ENCODE results near the gene SLC2A13. TPM values are rescaled to one million over a fixed set of nuclear protein-coding genes. Genes with fewer than 3 reads are reported as not detected.
A peak's percentile ranks its signal among the peaks of the same experiment; 100 is the strongest.

SLC2A13 gene
- total RNA-seq, 1 donor from 2014 or later = 15.8 TPM

GRCh38 chr12:40122842-40123241 is 17.0 kb upstream of the SLC2A13 start:
- TF ChIP-seq, protein P1, sequence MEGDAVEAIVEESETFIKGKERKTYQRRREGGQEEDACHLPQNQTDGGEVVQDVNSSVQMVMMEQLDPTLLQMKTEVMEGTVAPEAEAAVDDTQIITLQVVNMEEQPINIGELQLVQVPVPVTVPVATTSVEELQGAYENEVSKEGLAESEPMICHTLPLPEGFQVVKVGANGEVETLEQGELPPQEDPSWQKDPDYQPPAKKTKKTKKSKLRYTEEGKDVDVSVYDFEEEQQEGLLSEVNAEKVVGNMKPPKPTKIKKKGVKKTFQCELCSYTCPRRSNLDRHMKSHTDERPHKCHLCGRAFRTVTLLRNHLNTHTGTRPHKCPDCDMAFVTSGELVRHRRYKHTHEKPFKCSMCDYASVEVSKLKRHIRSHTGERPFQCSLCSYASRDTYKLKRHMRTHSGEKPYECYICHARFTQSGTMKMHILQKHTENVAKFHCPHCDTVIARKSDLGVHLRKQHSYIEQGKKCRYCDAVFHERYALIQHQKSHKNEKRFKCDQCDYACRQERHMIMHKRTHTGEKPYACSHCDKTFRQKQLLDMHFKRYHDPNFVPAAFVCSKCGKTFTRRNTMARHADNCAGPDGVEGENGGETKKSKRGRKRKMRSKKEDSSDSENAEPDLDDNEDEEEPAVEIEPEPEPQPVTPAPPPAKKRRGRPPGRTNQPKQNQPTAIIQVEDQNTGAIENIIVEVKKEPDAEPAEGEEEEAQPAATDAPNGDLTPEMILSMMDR (IDR thresholded peaks at IDR 0.05; ENCODE audit: unreplicated experiment) = no peak
- DNase-seq (ENCODE audit: low spot score) = no peak
- no peaks in the 10 kb centered on the region for H3K9me3 Mint-ChIP-seq (ENCODE audit: unreplicated experiment)
- H3K36me3 Mint-ChIP-seq (ENCODE audit: low read depth, unreplicated experiment) = no peaks in the 10 kb centered on the region
- no peak overlapping the region for H3K27ac Mint-ChIP-seq (ENCODE audit: unreplicated experiment)
- H3K27me3 Mint-ChIP-seq (ENCODE audit: unreplicated experiment) = no peaks in the 10 kb centered on the region
- no peak overlapping the region for H3K4me3 Mint-ChIP-seq (ENCODE audit: unreplicated experiment)
- H3K4me1 Mint-ChIP-seq (ENCODE audit: unreplicated experiment) = no peaks in the 10 kb centered on the region

GRCh38 chr12:40117818-40118217 is 11.9 kb upstream of the SLC2A13 start:
- Mint-ChIP-seq H3K27ac (ENCODE audit: unreplicated experiment) (no peak overlapping the region), H3K27me3 (ENCODE audit: unreplicated experiment) (no peaks in the 10 kb centered on the region), H3K36me3 (ENCODE audit: low read depth, unreplicated experiment) (no peaks in the 10 kb centered on the region), H3K4me3 (ENCODE audit: unreplicated experiment) (no peak overlapping the region), H3K9me3 (ENCODE audit: unreplicated experiment) (no peaks in the 10 kb centered on the region), H3K4me1 (ENCODE audit: unreplicated experiment) (no peaks in the 10 kb centered on the region)
- TF ChIP-seq, protein P1 (IDR thresholded peaks at IDR 0.05; ENCODE audit: unreplicated experiment) = no peak
- DNase-seq (ENCODE audit: low spot score) = no peak

- H3K4me1 Mint-ChIP-seq (ENCODE audit: unreplicated experiment) = peaks cover 7% of the 10 kb centered on the region
- DNase-seq (ENCODE audit: low spot score) = no peak
- H3K27me3 Mint-ChIP-seq (ENCODE audit: unreplicated experiment) = peaks cover 12% of the 10 kb centered on the region
- peaks cover 6% of the 10 kb centered on the region for H3K36me3 Mint-ChIP-seq (ENCODE audit: low read depth, unreplicated experiment)
- H3K4me3 Mint-ChIP-seq (ENCODE audit: unreplicated experiment) = no peak overlapping the region
- H3K27ac Mint-ChIP-seq (ENCODE audit: unreplicated experiment) = no peak overlapping the region
- no peaks in the 10 kb centered on the region for H3K9me3 Mint-ChIP-seq (ENCODE audit: unreplicated experiment)
- TF ChIP-seq, protein P1 (IDR thresholded peaks at IDR 0.05; ENCODE audit: unreplicated experiment) = no peak
Observed at GRCh38 chr12:40110586-40110985, 4.7 kb upstream of the SLC2A13 start.

DNA sequence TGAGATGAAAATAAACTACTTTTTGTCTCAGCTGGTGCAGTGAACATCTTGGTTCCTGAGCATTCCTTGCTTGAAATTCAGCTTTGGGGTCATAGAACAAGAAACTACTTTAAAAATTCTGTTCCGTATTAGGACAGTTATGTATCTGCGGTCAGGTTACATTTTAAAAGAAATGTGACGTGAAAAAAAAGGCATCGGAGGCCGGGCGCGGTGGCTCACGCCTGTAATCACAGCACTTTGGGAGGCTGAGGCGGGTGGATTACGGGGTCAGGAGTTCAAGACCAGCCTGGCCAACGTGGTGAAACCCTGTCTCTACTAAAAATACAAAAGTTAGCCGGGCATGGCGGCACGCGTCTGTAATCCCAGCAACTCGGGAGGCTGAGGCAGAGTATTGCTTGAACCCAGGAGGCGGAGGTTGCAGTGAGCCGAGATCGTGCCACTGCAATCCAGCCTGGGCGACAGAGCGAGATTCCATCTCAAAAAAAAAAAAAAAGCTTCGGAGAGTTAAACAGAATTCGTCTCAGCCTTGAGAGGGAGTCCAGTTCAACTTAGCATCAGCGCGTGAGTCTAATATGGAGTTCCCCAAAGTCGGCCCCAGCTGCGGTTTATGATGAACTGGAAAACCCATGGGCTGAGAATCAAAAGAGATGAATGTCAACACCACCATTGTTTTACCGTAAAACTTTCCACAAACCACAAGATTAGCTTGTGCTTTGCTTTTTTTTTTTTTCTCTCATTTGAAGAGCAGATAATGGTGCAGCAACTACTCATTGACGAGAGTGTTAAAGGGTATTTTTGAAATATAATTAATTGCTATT is 2.1 kb upstream of the SLC2A13 start:
- H3K27ac Mint-ChIP-seq (ENCODE audit: unreplicated experiment) = no peak overlapping the region
- DNase-seq (ENCODE audit: low spot score) = no peak
- peaks cover 22% of the 10 kb centered on the region for H3K4me1 Mint-ChIP-seq (ENCODE audit: unreplicated experiment)
- no peak overlapping the region for H3K4me3 Mint-ChIP-seq (ENCODE audit: unreplicated experiment)
- TF ChIP-seq, protein P1 (IDR thresholded peaks at IDR 0.05; ENCODE audit: unreplicated experiment) = peak; percentile 7
- no peaks in the 10 kb centered on the region for H3K9me3 Mint-ChIP-seq (ENCODE audit: unreplicated experiment)
- peaks cover 12% of the 10 kb centered on the region for H3K36me3 Mint-ChIP-seq (ENCODE audit: low read depth, unreplicated experiment)
- peaks cover 20% of the 10 kb centered on the region for H3K27me3 Mint-ChIP-seq (ENCODE audit: unreplicated experiment)

DNA sequence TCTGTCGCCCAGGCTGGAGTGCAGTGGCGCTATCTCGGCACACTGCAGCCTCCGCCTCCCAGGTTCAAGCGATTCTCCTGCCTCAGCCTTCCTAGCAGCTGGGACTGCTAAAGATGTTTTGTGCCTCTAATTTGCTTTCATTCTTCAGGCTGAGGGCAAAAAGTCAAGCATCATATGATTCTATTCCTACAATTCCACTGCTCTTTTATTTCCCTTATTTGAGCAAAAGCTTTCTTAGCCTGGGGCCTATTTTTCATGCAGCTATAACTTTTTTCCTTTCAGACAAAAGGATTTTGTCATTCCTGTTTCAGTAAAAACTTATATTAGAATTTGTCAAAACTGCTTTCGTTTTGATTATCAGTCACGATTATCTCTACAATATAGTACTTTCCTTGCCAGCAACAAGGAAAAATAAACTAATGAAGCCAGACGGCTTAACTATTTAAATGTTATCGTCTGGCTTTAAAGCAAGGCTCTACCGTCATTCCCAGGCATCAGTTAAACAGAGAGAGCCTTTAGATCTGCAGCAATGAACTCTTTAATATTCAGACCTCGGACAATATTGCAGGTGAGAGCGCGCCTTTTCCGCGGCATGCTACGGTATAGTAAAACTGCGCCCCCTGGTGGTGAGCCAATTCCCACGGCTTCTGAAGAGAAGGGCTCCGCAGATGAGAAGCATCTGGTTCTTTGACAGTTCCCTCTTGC is 1.4 kb upstream of the SLC2A13 start:
- H3K4me3 Mint-ChIP-seq (ENCODE audit: unreplicated experiment) = no peak overlapping the region
- peaks cover 24% of the 10 kb centered on the region for H3K4me1 Mint-ChIP-seq (ENCODE audit: unreplicated experiment)
- H3K27me3 Mint-ChIP-seq (ENCODE audit: unreplicated experiment) = peaks cover 21% of the 10 kb centered on the region
- peak; percentile 83 for DNase-seq (ENCODE audit: low spot score)
- H3K36me3 Mint-ChIP-seq (ENCODE audit: low read depth, unreplicated experiment) = peaks cover 12% of the 10 kb centered on the region
- TF ChIP-seq, protein P1 (IDR thresholded peaks at IDR 0.05; ENCODE audit: unreplicated experiment) = peak; percentile 92
- H3K9me3 Mint-ChIP-seq (ENCODE audit: unreplicated experiment) = no peaks in the 10 kb centered on the region
- H3K27ac Mint-ChIP-seq (ENCODE audit: unreplicated experiment) = peak overlapping the region; percentile 3

All from endothelial cell (in vitro differentiated cells).